ENCODE results near the gene ZBED1.

- no peak for TF ChIP-seq EP300 (IDR thresholded peaks at IDR 0.05)
- TF ChIP-seq, protein P1, sequence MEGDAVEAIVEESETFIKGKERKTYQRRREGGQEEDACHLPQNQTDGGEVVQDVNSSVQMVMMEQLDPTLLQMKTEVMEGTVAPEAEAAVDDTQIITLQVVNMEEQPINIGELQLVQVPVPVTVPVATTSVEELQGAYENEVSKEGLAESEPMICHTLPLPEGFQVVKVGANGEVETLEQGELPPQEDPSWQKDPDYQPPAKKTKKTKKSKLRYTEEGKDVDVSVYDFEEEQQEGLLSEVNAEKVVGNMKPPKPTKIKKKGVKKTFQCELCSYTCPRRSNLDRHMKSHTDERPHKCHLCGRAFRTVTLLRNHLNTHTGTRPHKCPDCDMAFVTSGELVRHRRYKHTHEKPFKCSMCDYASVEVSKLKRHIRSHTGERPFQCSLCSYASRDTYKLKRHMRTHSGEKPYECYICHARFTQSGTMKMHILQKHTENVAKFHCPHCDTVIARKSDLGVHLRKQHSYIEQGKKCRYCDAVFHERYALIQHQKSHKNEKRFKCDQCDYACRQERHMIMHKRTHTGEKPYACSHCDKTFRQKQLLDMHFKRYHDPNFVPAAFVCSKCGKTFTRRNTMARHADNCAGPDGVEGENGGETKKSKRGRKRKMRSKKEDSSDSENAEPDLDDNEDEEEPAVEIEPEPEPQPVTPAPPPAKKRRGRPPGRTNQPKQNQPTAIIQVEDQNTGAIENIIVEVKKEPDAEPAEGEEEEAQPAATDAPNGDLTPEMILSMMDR (IDR thresholded peaks at IDR 0.05): no peak
Observed at GRCh38 chrX:2492531-2493218, 8.1 kb downstream of the ZBED1 start.
